ENCODE results near the gene CCDC197.

CCDC197 gene

GRCh38 chr14:93977790-93978581 lies 19.1 kb upstream of the CCDC197 start:
- H3K4me3 ChIP-seq (ENCODE audit: insufficient read depth, low read length, poor library complexity, severe bottlenecking), result peak overlapping the region; percentile 2
- peaks cover 2% of the 10 kb centered on the region; the same call in 1 of the 2 replicates for H3K36me3 ChIP-seq (ENCODE audit: low read length)
- peaks cover 8% of the 10 kb centered on the region; the same call in 1 of the 2 replicates for H3K9me3 ChIP-seq (ENCODE audit: insufficient read depth, low read length)
- no peaks in the 10 kb centered on the region for H3K9me2 ChIP-seq (replicated peaks; ENCODE audit: insufficient read depth, low read length)
- TF ChIP-seq, protein P1, sequence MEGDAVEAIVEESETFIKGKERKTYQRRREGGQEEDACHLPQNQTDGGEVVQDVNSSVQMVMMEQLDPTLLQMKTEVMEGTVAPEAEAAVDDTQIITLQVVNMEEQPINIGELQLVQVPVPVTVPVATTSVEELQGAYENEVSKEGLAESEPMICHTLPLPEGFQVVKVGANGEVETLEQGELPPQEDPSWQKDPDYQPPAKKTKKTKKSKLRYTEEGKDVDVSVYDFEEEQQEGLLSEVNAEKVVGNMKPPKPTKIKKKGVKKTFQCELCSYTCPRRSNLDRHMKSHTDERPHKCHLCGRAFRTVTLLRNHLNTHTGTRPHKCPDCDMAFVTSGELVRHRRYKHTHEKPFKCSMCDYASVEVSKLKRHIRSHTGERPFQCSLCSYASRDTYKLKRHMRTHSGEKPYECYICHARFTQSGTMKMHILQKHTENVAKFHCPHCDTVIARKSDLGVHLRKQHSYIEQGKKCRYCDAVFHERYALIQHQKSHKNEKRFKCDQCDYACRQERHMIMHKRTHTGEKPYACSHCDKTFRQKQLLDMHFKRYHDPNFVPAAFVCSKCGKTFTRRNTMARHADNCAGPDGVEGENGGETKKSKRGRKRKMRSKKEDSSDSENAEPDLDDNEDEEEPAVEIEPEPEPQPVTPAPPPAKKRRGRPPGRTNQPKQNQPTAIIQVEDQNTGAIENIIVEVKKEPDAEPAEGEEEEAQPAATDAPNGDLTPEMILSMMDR (IDR thresholded peaks at IDR 0.05; ENCODE audit: insufficient read depth, low read length, poor library complexity, severe bottlenecking), result no peak
- TF ChIP-seq EZH2phosphoT487 (conservative IDR thresholded peaks at IDR 0.05; ENCODE audit: low read length), result no peak
- H4K20me1 ChIP-seq (ENCODE audit: low read depth, low read length), result no peaks in the 10 kb centered on the region
- peaks cover 8% of the 10 kb centered on the region for H3K79me2 ChIP-seq (ENCODE audit: insufficient read depth, low read length)
- H3K4me2 ChIP-seq (ENCODE audit: low read depth, low read length, poor library complexity, severe bottlenecking), result peak overlapping the region; percentile 75
- H3K9ac ChIP-seq (ENCODE audit: low read length), result peak overlapping the region; percentile 66
- peaks cover 47% of the 10 kb centered on the region for H3F3A ChIP-seq (ENCODE audit: insufficient read depth)
- no peak overlapping the region for H2AFZ ChIP-seq (ENCODE audit: low read depth, low read length, severe bottlenecking)
- peak overlapping the region; percentile 99 for H3K27ac ChIP-seq (ENCODE audit: low read depth, low read length)
- no peaks in the 10 kb centered on the region for H3K27me3 ChIP-seq (ENCODE audit: low read length)

DNA sequence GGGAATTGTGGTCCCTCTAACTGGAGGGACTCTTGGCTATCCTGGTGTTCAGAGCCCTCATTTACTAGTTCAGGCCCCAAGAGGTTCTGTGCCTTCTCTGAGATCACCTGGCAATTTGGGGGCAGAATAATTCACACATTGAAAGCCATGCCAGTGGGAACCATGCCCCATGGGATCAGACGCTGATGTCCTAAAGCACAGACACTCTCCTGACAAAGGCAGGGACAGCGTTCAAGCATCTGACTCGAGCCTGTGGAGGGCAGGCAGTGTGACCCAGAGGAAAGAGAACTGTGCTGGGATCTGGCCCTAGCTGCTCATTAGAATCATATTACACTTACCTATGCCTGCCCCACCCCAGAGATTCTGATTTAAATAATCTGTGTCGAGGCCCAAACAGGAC lies 18.4 kb upstream of the CCDC197 start:
- Histone ChIP-seq H3K27ac (ENCODE audit: low read depth, low read length) (peak overlapping the region; percentile 99), H3K27me3 (ENCODE audit: low read length) (no peaks in the 10 kb centered on the region), H3K9me3 (ENCODE audit: insufficient read depth, low read length) (peaks cover 8% of the 10 kb centered on the region; the same call in 1 of the 2 replicates), H2AFZ (ENCODE audit: low read depth, low read length, severe bottlenecking) (no peak overlapping the region), H3K4me2 (ENCODE audit: low read depth, low read length, poor library complexity, severe bottlenecking) (peak overlapping the region; percentile 73), H3K79me2 (ENCODE audit: insufficient read depth, low read length) (peaks cover 8% of the 10 kb centered on the region), H3K36me3 (ENCODE audit: low read length) (peaks cover 2% of the 10 kb centered on the region; the same call in 1 of the 2 replicates), H3F3A (ENCODE audit: insufficient read depth) (peaks cover 43% of the 10 kb centered on the region), H3K9ac (ENCODE audit: low read length) (peak overlapping the region; percentile 66), H3K4me3 (ENCODE audit: insufficient read depth, low read length, poor library complexity, severe bottlenecking) (peak overlapping the region; percentile 13), H4K20me1 (ENCODE audit: low read depth, low read length) (no peaks in the 10 kb centered on the region), H3K9me2 (replicated peaks; ENCODE audit: insufficient read depth, low read length) (no peaks in the 10 kb centered on the region)
- TF ChIP-seq, protein P1 (IDR thresholded peaks at IDR 0.05; ENCODE audit: insufficient read depth, low read length, poor library complexity, severe bottlenecking), result no peak
- no peak for TF ChIP-seq EZH2phosphoT487 (conservative IDR thresholded peaks at IDR 0.05; ENCODE audit: low read length)

GRCh38 chr14:93980456-93981201 lies 16.5 kb upstream of the CCDC197 start:
- no peaks in the 10 kb centered on the region for H3K27me3 ChIP-seq (ENCODE audit: low read length)
- H3K9me3 ChIP-seq (ENCODE audit: insufficient read depth, low read length), result peaks cover 8% of the 10 kb centered on the region; the same call in 1 of the 2 replicates
- H3K9me2 ChIP-seq (replicated peaks; ENCODE audit: insufficient read depth, low read length), result no peaks in the 10 kb centered on the region
- no peak for TF ChIP-seq EZH2phosphoT487 (conservative IDR thresholded peaks at IDR 0.05; ENCODE audit: low read length)
- no peak overlapping the region for H3K4me2 ChIP-seq (ENCODE audit: low read depth, low read length, poor library complexity, severe bottlenecking)
- H2AFZ ChIP-seq (ENCODE audit: low read depth, low read length, severe bottlenecking), result no peak overlapping the region
- H3K9ac ChIP-seq (ENCODE audit: low read length), result peak overlapping the region; percentile 7; the same call in 1 of the 2 replicates
- peak overlapping the region; percentile 99 for H3K27ac ChIP-seq (ENCODE audit: low read depth, low read length)
- H3F3A ChIP-seq (ENCODE audit: insufficient read depth), result peaks cover 38% of the 10 kb centered on the region
- H3K4me3 ChIP-seq (ENCODE audit: insufficient read depth, low read length, poor library complexity, severe bottlenecking), result no peak overlapping the region
- peaks cover 2% of the 10 kb centered on the region; the same call in 1 of the 2 replicates for H3K36me3 ChIP-seq (ENCODE audit: low read length)
- no peaks in the 10 kb centered on the region; the same call in 1 of the 2 replicates for H3K79me2 ChIP-seq (ENCODE audit: insufficient read depth, low read length)
- H4K20me1 ChIP-seq (ENCODE audit: low read depth, low read length), result no peaks in the 10 kb centered on the region

Data from SU-DHL-6 (cell line).